ENCODE data around the gene LAMA3.

The LAMA3 gene

GRCh38 chr18:23835506-23835905, 146.3 kb downstream of the LAMA3 start:
- H3K4me3 ChIP-seq (ENCODE audit: control insufficient read depth, low read depth, low read length) = no peak overlapping the region
- no peak for DNase-seq (ENCODE audit: low read depth)
- TF ChIP-seq, protein P1, sequence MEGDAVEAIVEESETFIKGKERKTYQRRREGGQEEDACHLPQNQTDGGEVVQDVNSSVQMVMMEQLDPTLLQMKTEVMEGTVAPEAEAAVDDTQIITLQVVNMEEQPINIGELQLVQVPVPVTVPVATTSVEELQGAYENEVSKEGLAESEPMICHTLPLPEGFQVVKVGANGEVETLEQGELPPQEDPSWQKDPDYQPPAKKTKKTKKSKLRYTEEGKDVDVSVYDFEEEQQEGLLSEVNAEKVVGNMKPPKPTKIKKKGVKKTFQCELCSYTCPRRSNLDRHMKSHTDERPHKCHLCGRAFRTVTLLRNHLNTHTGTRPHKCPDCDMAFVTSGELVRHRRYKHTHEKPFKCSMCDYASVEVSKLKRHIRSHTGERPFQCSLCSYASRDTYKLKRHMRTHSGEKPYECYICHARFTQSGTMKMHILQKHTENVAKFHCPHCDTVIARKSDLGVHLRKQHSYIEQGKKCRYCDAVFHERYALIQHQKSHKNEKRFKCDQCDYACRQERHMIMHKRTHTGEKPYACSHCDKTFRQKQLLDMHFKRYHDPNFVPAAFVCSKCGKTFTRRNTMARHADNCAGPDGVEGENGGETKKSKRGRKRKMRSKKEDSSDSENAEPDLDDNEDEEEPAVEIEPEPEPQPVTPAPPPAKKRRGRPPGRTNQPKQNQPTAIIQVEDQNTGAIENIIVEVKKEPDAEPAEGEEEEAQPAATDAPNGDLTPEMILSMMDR (IDR thresholded peaks at IDR 0.05; ENCODE audit: control insufficient read depth, insufficient read depth, low read depth, low read length, missing control alignments) = no peak

GRCh38 chr18:23837591-23837990, 148.3 kb downstream of the LAMA3 start:
- H3K4me3 ChIP-seq (ENCODE audit: control insufficient read depth, low read depth, low read length) = no peak overlapping the region
- peak; percentile 62 for DNase-seq (ENCODE audit: low read depth)
- TF ChIP-seq, protein P1 (IDR thresholded peaks at IDR 0.05; ENCODE audit: control insufficient read depth, insufficient read depth, low read depth, low read length, missing control alignments) = no peak

GRCh38 chr18:23838233-23838632, 149.0 kb downstream of the LAMA3 start:
- TF ChIP-seq, protein P1 (IDR thresholded peaks at IDR 0.05; ENCODE audit: control insufficient read depth, insufficient read depth, low read depth, low read length, missing control alignments) = no peak
- no peak overlapping the region for H3K4me3 ChIP-seq (ENCODE audit: control insufficient read depth, low read depth, low read length)
- no peak for DNase-seq (ENCODE audit: low read depth)

DNA sequence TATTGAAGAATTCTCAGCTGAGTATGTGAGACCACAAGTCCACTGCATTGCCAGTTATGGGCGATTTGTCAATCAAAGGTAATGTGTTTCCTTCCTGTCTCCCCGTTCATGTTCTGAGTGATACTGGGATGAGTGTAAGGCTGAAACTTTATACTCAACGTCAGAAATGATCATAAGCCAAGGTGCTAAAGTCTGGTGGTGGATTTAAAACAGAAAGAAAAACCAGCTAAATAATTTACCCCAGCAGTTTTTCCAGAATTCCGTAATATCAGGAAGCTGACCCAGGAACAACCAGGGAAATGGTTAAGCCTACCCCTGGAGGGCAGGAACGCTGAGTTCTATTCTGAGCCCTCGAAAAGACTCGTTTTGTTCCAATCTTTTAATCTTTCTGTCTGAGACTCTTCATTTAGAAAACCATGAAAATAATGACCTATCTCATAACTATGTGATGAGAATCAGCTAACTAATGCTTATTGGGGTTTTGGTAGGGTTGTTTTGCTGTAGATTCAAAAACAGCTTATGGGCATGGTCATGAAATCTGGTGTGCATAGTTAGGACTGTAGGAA, 149.6 kb downstream of the LAMA3 start:
- DNase-seq (ENCODE audit: low read depth) = no peak
- TF ChIP-seq, protein P1 (IDR thresholded peaks at IDR 0.05; ENCODE audit: control insufficient read depth, insufficient read depth, low read depth, low read length, missing control alignments) = no peak
- no peak overlapping the region for H3K4me3 ChIP-seq (ENCODE audit: control insufficient read depth, low read depth, low read length)

DNA sequence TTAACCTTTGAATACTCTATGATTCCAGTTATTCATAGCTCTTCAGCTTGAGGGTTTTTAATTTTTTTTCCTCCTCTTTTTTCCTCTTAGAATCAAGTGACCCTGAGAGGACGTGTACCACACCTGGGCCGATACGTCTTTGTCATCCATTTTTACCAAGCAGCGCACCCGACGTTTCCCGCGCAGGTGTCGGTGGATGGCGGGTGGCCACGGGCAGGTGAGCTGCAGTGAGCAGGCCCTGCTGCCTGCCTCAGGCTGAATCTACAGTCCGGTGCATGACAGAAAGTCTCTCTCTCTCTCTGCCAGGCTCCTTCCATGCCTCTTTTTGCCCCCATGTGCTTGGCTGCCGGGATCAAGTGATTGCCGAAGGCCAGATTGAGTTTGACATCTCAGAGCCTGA, 153.1 kb downstream of the LAMA3 start:
- TF ChIP-seq, protein P1 (IDR thresholded peaks at IDR 0.05; ENCODE audit: control insufficient read depth, insufficient read depth, low read depth, low read length, missing control alignments) = no peak
- no peak for DNase-seq (ENCODE audit: low read depth)
- no peak overlapping the region for H3K4me3 ChIP-seq (ENCODE audit: control insufficient read depth, low read depth, low read length)

GRCh38 chr18:23844991-23845680, 155.9 kb downstream of the LAMA3 start:
- TF ChIP-seq, protein P1 (IDR thresholded peaks at IDR 0.05; ENCODE audit: control insufficient read depth, insufficient read depth, low read depth, low read length, missing control alignments) = no peak
- no peak for DNase-seq (ENCODE audit: low read depth)
- H3K4me3 ChIP-seq (ENCODE audit: control insufficient read depth, low read depth, low read length) = no peak overlapping the region

All from AG09309 (cell line).